ENCODE results near the gene C1orf50. TPM values are rescaled to one million over a fixed set of nuclear protein-coding genes. Genes with fewer than 3 reads are reported as not detected.

C1orf50 gene
- total and polyA plus RNA-seq, 2 of the 4 experiments (the other 2 are of a cell fraction): 2.0 to 6.0 TPM

DNA sequence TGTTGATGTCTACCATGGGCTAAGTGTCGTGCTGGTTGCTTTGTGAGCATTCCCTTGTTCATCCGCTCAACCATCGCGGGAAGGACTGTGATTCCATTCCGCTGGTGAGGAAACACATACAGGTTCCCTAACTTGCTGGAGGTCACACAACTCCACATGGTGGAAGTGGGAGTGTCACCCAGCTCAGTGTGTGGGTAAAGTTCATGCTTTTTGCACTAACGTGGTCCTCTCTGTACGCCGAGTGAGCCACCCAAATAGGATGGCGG, 23.0 kb upstream of the C1orf50 start:
- no peak overlapping the region for H3K9ac ChIP-seq (ENCODE audit: low read depth, low read length)
- no peak for ATAC-seq (ENCODE audit: low read depth)
- H3K27me3 ChIP-seq (ENCODE audit: control insufficient read depth, insufficient read depth, low read length): no peaks in the 10 kb centered on the region; the same call in 1 of the 2 replicates
- H2BK15ac ChIP-seq (ENCODE audit: low read depth, low read length): no peak overlapping the region; the same call in 2 of the 3 replicates
- DNase-seq: no peak
- no peak overlapping the region for H3K14ac ChIP-seq (replicated peaks; ENCODE audit: low read depth, low read length)
- BruUV-seq (replicated peaks): no TSS peak
- no peak overlapping the region for H3K4ac ChIP-seq (ENCODE audit: low read depth, low read length)
- no peak overlapping the region for H2BK5ac ChIP-seq (ENCODE audit: low read depth, low read length, poor library complexity, severe bottlenecking)
- dilution Hi-C loops (cut with HindIII; ENCODE audit: low sequenced_read_pairs, unreplicated experiment): no loop called here
- no peak overlapping the region for H3K18ac ChIP-seq (ENCODE audit: low read depth, low read length)
- H4K91ac ChIP-seq (ENCODE audit: insufficient read depth, low read depth, low read length): no peak overlapping the region
- no peak overlapping the region for H2AK5ac ChIP-seq (ENCODE audit: low read depth, low read length)
- peaks cover 0 to 5% of the 10 kb centered on the region in 2 experiments; a peak in 1 of 4 replicates for H3K79me1 ChIP-seq (ENCODE audit: low read depth in 1 of 2, low read length in 2 of 2)
- 94% methylated on average over 7 of the region's 9 CpGs; no CpG with 5 or more reads in 1 of the 2 experiments for WGBS, 2 experiments (ENCODE audit: extremely low coverage in 2 of 2, insufficient read length in 1 of 2)
- peaks cover 18% of the 10 kb centered on the region for H4K20me1 ChIP-seq (ENCODE audit: insufficient read depth, low read length)
- H2BK20ac ChIP-seq (ENCODE audit: low read depth, low read length): no peak overlapping the region
- ChIA-PET CTCF (interaction anchor here (1.5 kb wide), 1 partner anchor 166 kb away, joined by 4 read pairs; no protein-coding TSS in a partner anchor), POLR2A (ENCODE audit: unreplicated experiment) (no interaction called here)
- H3K4me3 ChIP-seq (ENCODE audit: insufficient read depth, low read depth, low read length): no peak overlapping the region
- H2AK9ac ChIP-seq (replicated peaks; ENCODE audit: low read depth, low read length, poor library complexity): no peak overlapping the region
- peaks cover 35% of the 10 kb centered on the region for H3K36me3 ChIP-seq (ENCODE audit: control insufficient read depth, insufficient read depth, low read length)
- H4K8ac ChIP-seq (ENCODE audit: low read depth in 2 of 2, low read length in 2 of 2): no peak overlapping the region
- TF ChIP-seq CEBPB (IDR thresholded peaks at IDR 0.05; ENCODE audit: low read depth, low read length) (no peak), RAD21 (IDR thresholded peaks at IDR 0.05; ENCODE audit: low read length) (no peak), POLR2A (IDR thresholded peaks at IDR 0.05; ENCODE audit: low read depth, low read length) (no peak), CTCF (conservative IDR thresholded peaks at IDR 0.05; ENCODE audit: low read depth, low read length) (no peak), CHD1 (IDR thresholded peaks at IDR 0.05; ENCODE audit: low read depth, low read length) (no peak), NFE2L2 (IDR thresholded peaks at IDR 0.05; ENCODE audit: low read depth, low read length) (no peak), FOS (IDR thresholded peaks at IDR 0.05; ENCODE audit: low read depth, low read length) (no peak), ELK1 (IDR thresholded peaks at IDR 0.05; ENCODE audit: borderline replicate concordance, low read depth, low read length) (no peak), MAFK (IDR thresholded peaks at IDR 0.05; ENCODE audit: low read depth, low read length) (no peak), RCOR1 (IDR thresholded peaks at IDR 0.05; ENCODE audit: insufficient replicate concordance, low read length) (no peak), MAZ (IDR thresholded peaks at IDR 0.05; ENCODE audit: borderline replicate concordance, low read depth, low read length) (no peak), RFX5 (IDR thresholded peaks at IDR 0.05; ENCODE audit: low read depth, low read length) (no peak), MXI1 (IDR thresholded peaks at IDR 0.05; ENCODE audit: borderline replicate concordance, low read depth, low read length) (no peak), BHLHE40 (IDR thresholded peaks at IDR 0.05; ENCODE audit: low read depth, low read length) (no peak), SMC3 (IDR thresholded peaks at IDR 0.05; ENCODE audit: low read depth, low read length) (no peak)
- TF ChIP-seq, protein P1, sequence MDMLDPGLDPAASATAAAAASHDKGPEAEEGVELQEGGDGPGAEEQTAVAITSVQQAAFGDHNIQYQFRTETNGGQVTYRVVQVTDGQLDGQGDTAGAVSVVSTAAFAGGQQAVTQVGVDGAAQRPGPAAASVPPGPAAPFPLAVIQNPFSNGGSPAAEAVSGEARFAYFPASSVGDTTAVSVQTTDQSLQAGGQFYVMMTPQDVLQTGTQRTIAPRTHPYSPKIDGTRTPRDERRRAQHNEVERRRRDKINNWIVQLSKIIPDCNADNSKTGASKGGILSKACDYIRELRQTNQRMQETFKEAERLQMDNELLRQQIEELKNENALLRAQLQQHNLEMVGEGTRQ (IDR thresholded peaks at IDR 0.05; ENCODE audit: low read depth, low read length): no peak
- H3K27ac ChIP-seq (ENCODE audit: insufficient read depth, low read length): no peak overlapping the region
- no peak overlapping the region for H4K5ac ChIP-seq (ENCODE audit: low read depth, low read length)
- intact Hi-C loops (cut with micrococcal nuclease): no loop called here
- H3K9me1 ChIP-seq (ENCODE audit: insufficient read depth, low read length): peaks cover 5% of the 10 kb centered on the region; the same call in 1 of the 2 replicates
- H3K56ac ChIP-seq (ENCODE audit: extremely low read depth, insufficient read depth, low read length): no peak overlapping the region
- no peaks in the 10 kb centered on the region for H3K4me1 ChIP-seq (ENCODE audit: control insufficient read depth, insufficient read depth, low read length)
- H2AFZ ChIP-seq (replicated peaks; ENCODE audit: low read length, poor library complexity): no peak overlapping the region
- H3K4me2 ChIP-seq (ENCODE audit: low read depth, low read length): no peak overlapping the region
- no peaks in the 10 kb centered on the region for H3K9me3 ChIP-seq (ENCODE audit: control insufficient read depth, insufficient read depth, low read length)
- in situ Hi-C loops (cut with MboI; ENCODE audit: low sequenced_read_pairs): no loop called here
- no peak overlapping the region for H3K23ac ChIP-seq (ENCODE audit: low read depth, low read length)
- no peak overlapping the region for H2BK120ac ChIP-seq (ENCODE audit: low read depth, low read length)
